IPS DF 6.9 (cell line): Measurements from ENCODE around the gene ITGAE.
A peak's percentile ranks its signal among the peaks of the same experiment; 100 is the strongest.

Experiments
- DNase-seq: peaks from one replicate; pipeline ENCODE4 v3.0.0-alpha.2; 2013; ENCODE audit warnings: low read depth, low spot score
- H3K27ac ChIP-seq: one replicate; pipeline ENCODE4 v1.5.1; 2013; ENCODE audit warnings: low read length, control low read depth
- H3K27me3 ChIP-seq: 2 replicates; pipeline ENCODE4 v1.6.1; 2013; ENCODE audit warnings: mild to moderate bottlenecking, low read length; ENCODE audit not compliant: control insufficient read depth, insufficient read depth
- H3K36me3 ChIP-seq: 2 replicates; pipeline ENCODE4 v1.6.1; 2013; ENCODE audit warnings: low read length; ENCODE audit not compliant: control insufficient read depth, insufficient read depth
- H3K4me1 ChIP-seq: 2 replicates; pipeline ENCODE4 v1.6.1; 2013; ENCODE audit warnings: low read length; ENCODE audit not compliant: control insufficient read depth, insufficient read depth
- H3K4me3 ChIP-seq: 2 replicates; pipeline ENCODE4 v1.5.1; 2013; ENCODE audit warnings: mild to moderate bottlenecking, low read length
- H3K9me3 ChIP-seq: 2 replicates; pipeline ENCODE4 v1.6.1; 2013; ENCODE audit warnings: low read length, inconsistent platforms; ENCODE audit not compliant: control insufficient read depth, insufficient read depth
- WGBS: extraction: QIAGEN DNeasy Blood & Tissue Kit; methylation state at CpG from one replicate; pipeline ENCODE4 v1.1.7; 2013; ENCODE audit warnings: mixed read lengths, missing lambda C conversion rate; ENCODE audit not compliant: insufficient read length, insufficient coverage; 5-methylcytosine and 5-hydroxymethylcytosine counted together

ITGAE gene

DNA sequence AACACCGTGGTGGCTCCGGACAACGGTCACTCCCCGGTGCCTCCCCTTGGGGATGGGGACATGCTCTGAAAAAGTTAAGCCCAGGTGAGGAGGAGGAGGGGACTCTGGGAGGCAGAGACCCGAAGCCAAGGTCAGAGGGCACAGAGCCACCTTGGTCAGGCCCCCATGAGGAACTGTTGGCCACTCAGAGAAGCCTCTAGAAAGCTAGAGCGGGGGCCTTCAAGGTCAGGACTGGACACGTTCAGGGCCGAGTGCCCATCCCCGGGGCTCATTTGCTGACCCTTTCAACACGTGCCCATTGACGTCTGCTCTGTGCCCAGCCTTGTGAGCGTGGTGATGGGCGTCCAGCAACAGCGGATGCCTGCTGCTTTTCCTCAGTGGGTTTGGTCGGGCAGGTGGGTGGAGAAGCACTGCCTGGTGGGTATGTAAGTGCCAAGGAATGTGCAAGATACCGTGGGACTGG lies 39.0 kb downstream of the ITGAE start:
- Histone ChIP-seq H3K27me3 (no peaks in the 10 kb centered on the region), H3K4me3 (no peak overlapping the region), H3K27ac (no peak overlapping the region), H3K9me3 (no peaks in the 10 kb centered on the region), H3K4me1 (no peaks in the 10 kb centered on the region), H3K36me3 (no peaks in the 10 kb centered on the region)
- no CpG with 5 or more reads among the region's 16 CpGs for WGBS
- no peak for DNase-seq

DNA sequence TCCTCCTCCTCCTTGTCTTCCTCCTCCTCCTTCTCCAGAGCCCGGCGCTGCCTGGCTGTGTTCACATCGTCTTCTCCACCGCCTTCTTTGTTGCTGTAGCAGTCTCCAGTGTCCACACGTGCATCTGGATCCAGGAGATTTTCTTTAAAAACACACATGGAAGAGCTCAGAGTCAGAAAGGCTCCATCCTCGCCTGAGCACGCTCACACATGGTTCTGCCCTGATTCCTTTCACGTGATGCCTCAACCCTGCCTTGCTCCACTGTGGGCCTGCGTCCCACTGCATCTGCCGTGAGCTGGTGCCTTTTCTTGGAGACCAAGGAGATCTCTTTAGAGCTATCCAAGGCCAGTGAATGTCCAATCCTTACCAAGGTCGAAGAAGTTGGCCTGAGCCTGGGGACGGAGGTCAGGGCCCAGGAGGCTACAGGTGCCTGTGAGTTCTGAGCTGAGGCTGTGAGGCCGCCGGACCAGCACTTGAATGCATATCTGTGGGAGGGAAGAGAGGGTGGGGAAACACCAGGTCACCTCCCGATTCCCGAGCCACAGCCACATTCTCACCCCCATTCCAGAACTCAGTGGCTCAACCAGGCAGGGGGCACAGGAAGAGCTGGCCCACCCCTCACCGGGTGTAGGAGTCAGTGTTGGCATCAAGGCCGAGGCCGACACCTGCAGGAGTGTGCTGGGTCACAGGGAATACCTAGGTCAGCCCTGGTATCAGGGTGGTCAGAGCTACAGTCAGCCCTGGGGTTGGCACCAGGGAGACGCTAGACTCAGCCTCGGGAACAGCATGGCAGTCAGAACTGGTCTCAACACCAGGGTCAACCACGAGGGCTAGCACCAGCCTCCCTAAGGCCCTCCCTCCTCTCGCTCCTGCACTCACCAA lies 39.7 kb downstream of the ITGAE start:
- no peaks in the 10 kb centered on the region for H3K27me3 ChIP-seq
- DNase-seq, result no peak

DNA sequence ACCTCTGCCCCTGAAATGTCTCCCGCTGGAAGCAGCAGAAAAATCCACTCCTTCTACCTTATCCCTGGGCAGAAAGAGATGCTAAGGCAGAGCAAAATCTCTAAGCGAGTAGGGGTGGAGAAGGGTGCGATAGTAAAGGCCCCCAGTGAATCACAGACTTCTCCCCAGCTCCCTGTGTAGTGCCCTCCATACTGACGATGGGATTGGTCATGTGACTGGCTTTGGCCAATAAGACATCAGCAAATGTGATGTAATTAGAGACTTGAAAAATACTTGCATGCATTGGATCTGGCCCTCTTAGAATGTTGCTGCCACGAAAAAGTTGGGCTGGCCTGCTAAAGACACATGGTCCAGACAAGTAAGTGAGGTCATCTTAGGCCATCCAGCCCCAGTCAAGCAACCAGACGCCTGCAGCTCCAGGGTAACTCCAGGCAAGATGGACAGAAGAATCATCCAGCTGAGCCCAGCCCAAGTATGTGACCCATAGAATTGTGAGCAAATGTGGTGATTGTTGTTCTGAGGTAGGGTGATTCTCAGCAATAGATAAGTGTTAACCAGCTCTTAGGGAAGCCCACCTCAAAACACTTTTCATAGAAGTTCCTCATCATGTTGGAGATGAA lies 41.3 kb downstream of the ITGAE start:
- no peaks in the 10 kb centered on the region for H3K27me3 ChIP-seq
- no peak overlapping the region for H3K27ac ChIP-seq
- no peaks in the 10 kb centered on the region for H3K36me3 ChIP-seq
- H3K4me3 ChIP-seq, result no peak overlapping the region
- no CpG with 5 or more reads among the region's 6 CpGs for WGBS
- DNase-seq, result no peak
- no peaks in the 10 kb centered on the region for H3K4me1 ChIP-seq
- H3K9me3 ChIP-seq, result no peaks in the 10 kb centered on the region

More for the DNA sequence above, 39.7 kb downstream of the ITGAE start:
- Histone ChIP-seq H3K4me1 (no peaks in the 10 kb centered on the region), H3K4me3 (no peak overlapping the region), H3K9me3 (no peaks in the 10 kb centered on the region), H3K36me3 (no peaks in the 10 kb centered on the region), H3K27ac (no peak overlapping the region)
- WGBS, result no CpG with 5 or more reads among the region's 23 CpGs

DNA sequence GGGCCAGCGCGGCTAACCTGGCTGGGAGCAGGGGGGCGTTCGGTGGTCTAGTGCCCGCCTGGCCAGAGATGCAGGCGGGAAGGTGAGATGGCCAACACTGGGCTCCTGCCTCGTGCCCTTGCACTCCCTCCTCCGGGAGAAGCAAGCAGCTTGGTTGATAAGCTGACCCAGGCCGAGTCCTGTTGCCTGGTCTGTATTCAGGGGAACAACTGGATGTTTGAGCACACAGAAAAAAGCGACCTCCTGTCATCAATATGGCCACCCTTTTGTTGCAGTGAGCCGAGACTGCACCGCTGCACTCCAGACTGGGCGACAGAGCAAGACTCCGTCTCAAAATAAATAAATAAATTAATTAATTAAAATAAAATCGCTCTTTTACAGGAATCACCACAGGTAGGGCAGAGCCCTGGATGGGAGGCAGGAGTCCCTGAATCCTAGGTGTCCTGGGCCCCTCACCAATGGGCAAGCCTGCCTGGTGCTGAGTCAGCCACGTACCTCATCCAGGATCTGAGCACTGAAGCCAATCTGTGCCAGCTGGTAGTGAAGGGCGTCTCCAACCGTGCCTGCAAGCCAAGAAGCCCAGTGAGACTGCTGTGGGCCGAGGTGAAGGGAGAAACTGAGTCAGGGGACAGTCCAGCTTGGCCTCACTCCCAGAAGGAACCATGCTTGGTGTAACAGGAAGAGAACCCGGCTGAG lies 45.5 kb downstream of the ITGAE start:
- H3K9me3 ChIP-seq, result no peaks in the 10 kb centered on the region
- peak overlapping the region; percentile 51; the same call in 1 of the 2 replicates for H3K4me3 ChIP-seq
- H3K27ac ChIP-seq, result no peak overlapping the region
- H3K27me3 ChIP-seq, result no peaks in the 10 kb centered on the region
- no CpG with 5 or more reads among the region's 20 CpGs for WGBS
- H3K4me1 ChIP-seq, result no peaks in the 10 kb centered on the region; the same call in 1 of the 2 replicates
- H3K36me3 ChIP-seq, result no peaks in the 10 kb centered on the region
- DNase-seq, result no peak

DNA sequence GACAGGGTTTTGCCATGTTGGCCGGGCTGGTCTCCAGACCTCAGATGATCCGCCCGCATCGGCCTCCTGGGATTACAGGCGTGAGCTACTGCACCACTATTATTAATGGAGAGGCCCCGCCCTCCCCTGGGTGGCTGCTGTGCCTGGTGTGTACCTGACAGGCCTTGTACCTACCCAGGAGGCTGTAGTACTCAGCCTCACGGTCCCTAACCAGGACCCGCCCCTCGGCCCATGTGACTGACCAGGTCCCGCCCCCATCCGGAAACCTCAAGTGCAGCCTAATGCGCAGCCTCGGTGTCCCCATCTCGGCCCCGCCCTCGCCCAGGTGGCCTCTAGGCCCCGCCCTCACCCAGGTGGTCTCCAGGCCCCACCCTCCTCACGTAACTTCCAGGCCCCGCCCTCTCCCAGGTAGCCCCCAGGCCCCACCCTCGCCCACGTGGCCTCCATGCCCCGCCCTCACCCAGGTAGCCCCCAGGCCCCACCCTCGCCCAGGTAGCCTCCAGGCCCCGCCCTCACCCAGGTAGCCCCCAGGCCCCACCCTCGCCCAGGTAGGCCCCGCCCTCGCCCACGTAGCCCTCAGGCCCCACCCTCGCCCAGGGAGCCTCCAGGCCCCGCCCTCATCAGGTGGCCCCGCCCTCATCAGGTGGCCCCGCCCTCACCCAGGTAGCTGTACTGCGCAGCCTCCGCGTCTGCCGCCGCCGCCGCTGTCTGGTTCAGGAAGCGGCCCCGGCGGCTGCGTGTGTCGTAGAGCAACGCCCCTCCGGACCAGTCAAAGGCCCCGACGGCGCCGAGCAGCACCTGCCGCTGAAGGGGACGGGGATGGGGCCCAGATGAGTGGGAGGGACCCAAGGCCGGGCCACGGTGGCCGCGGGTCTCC lies 46.3 kb downstream of the ITGAE start:
- Histone ChIP-seq H3K9me3 (no peaks in the 10 kb centered on the region), H3K4me3 (peak overlapping the region; percentile 51; the same call in 1 of the 2 replicates), H3K27ac (no peak overlapping the region), H3K36me3 (no peaks in the 10 kb centered on the region), H3K4me1 (no peaks in the 10 kb centered on the region; the same call in 1 of the 2 replicates), H3K27me3 (no peaks in the 10 kb centered on the region)
- WGBS, result no CpG with 5 or more reads among the region's 56 CpGs
- DNase-seq, result peak; percentile 91

DNA sequence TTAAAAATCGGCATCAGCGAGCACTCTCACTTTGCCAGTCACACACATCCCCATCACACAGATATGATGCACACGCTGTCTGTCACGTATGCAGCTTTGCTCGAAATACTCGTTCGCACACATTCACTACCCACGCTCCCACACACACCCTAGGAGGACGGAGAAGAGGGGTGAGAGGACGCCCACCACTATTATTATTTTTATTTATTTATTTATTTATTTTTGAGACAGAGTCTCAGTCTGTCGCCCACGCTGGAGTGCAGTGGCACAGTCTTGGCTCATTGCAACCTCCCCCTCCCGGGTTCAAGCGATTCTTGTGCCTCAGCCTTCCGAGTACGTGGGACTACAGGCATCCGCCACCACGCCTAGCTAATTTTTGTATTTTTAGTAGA lies 46.9 kb downstream of the ITGAE start:
- Histone ChIP-seq H3K4me3 (no peak overlapping the region), H3K4me1 (no peaks in the 10 kb centered on the region; the same call in 1 of the 2 replicates)

DNA sequence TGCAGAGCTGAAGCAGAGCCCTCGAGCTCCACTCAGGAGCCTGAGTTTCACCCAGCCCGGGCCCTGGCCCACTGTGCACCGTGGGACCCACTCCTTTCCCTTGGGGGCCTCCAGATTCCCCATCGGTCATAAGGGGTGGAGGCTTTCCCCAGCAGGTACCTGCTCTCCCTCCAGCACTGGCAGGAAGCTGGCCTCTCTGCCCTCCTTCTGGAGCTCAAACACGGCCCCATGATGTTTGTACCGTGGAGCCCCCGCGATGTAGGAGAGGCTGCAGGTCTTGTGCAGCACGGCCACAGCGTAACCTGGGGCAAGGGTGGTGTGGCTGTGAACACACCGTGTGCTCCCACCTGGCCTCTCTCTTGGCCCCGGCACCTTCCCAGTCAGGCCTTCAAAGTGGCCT lies 47.4 kb downstream of the ITGAE start:
- H3K27me3 ChIP-seq, result no peaks in the 10 kb centered on the region

More for the DNA sequence above, 46.9 kb downstream of the ITGAE start:
- Histone ChIP-seq H3K27ac (no peak overlapping the region), H3K9me3 (no peaks in the 10 kb centered on the region), H3K36me3 (no peaks in the 10 kb centered on the region), H3K27me3 (no peaks in the 10 kb centered on the region)
- WGBS, result 100% methylated on average over 6 of the region's 18 CpGs
- no peak for DNase-seq

DNA sequence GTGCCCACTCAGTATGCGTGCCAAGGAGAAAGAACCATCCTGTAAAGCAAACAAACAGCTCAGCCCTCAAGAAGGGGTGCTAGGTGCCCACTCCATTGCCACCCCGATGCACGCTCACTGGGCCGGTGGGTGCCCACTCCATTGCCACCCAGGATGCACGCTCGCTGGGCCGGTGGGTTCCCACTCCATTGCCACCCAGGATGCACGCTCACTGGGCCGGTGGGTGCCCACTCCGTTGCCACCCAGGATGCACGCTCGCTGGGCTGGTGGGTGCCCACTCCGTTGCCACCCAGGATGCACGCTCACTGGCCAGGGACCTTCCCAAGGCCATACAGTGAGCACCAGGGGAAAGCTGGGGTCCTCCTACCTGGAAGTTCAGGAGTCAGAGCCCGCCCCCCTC lies 49.2 kb downstream of the ITGAE start:
- Histone ChIP-seq H3K27ac (no peak overlapping the region), H3K27me3 (no peaks in the 10 kb centered on the region), H3K36me3 (no peaks in the 10 kb centered on the region), H3K4me3 (no peak overlapping the region), H3K9me3 (no peaks in the 10 kb centered on the region), H3K4me1 (no peaks in the 10 kb centered on the region; the same call in 1 of the 2 replicates)
- WGBS, result no CpG with 5 or more reads among the region's 15 CpGs
- no peak for DNase-seq

More for the DNA sequence above, 47.4 kb downstream of the ITGAE start:
- Histone ChIP-seq H3K27ac (no peak overlapping the region), H3K36me3 (no peaks in the 10 kb centered on the region), H3K4me1 (no peaks in the 10 kb centered on the region; the same call in 1 of the 2 replicates), H3K9me3 (no peaks in the 10 kb centered on the region), H3K4me3 (no peak overlapping the region)
- whole genome bisulfite sequencing, result no CpG with 5 or more reads among the region's 12 CpGs
- DNase-seq, result no peak

DNA sequence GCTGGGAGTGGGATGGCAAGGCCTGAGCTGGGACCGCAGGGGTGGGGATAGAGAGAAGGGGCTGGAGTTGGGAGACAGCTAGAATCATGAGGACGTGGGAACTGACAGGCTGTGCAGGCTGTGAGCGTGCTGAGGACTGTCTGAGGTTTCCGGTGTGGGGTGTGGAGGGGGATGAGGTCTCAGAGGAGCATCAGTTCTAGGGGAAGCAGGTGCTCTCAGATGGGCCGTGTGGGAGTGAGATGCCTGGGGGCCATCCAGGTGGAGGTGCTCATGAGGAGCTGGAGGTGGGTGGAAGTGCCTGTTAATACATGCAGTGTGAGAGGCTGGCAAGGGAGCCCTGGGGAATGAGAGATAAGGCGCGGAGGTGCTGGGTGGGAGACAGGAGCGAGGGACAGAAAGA lies 50.1 kb downstream of the ITGAE start:
- Histone ChIP-seq H3K4me1 (no peaks in the 10 kb centered on the region; the same call in 1 of the 2 replicates), H3K9me3 (no peaks in the 10 kb centered on the region), H3K36me3 (no peaks in the 10 kb centered on the region), H3K27me3 (no peaks in the 10 kb centered on the region), H3K4me3 (no peak overlapping the region), H3K27ac (no peak overlapping the region)
- DNase-seq, result no peak
- WGBS, result no CpG with 5 or more reads among the region's 8 CpGs
